Measurements from ENCODE around the gene LRRN1. TPM values are rescaled to one million over a fixed set of nuclear protein-coding genes. Genes with fewer than 3 reads are reported as not detected.

LRRN1 gene
- 0.44 TPM for total RNA-seq

GRCh38 chr3:3799173-3800079, at the start of gene LRRN1:
TSS of gene LRRN1 (plus strand) at chr3:3799431. CDS start at chr3:3844642, 45,211 bp downstream.
- peak; percentile 68 for ATAC-seq

GRCh38 chr3:3753416-3753815, 45.8 kb upstream of the LRRN1 start:
- no peak for ATAC-seq

- no peak for ATAC-seq
Observed at GRCh38 chr3:3765661-3766060, 33.6 kb upstream of the LRRN1 start.

GRCh38 chr3:3766140-3766539, 33.1 kb upstream of the LRRN1 start:
- ATAC-seq = no peak

GRCh38 chr3:3771094-3771493, 28.1 kb upstream of the LRRN1 start:
- no peak for ATAC-seq

- no peak for ATAC-seq
Observed at GRCh38 chr3:3771567-3771966, 27.7 kb upstream of the LRRN1 start.

- ATAC-seq = no peak
Observed at GRCh38 chr3:3772338-3772737, 26.9 kb upstream of the LRRN1 start.

GRCh38 chr3:3772920-3773319, 26.3 kb upstream of the LRRN1 start:
- no peak for ATAC-seq

- ATAC-seq = no peak
Observed at GRCh38 chr3:3776607-3777006, 22.6 kb upstream of the LRRN1 start.

GRCh38 chr3:3778216-3778615, 21.0 kb upstream of the LRRN1 start:
- no peak for ATAC-seq

GRCh38 chr3:3778641-3779270, 20.5 kb upstream of the LRRN1 start:
- ATAC-seq = no peak

GRCh38 chr3:3782457-3782856, 16.8 kb upstream of the LRRN1 start:
- no peak for ATAC-seq

GRCh38 chr3:3783210-3783609, 16.0 kb upstream of the LRRN1 start:
- no peak for ATAC-seq

- ATAC-seq = no peak
Observed at GRCh38 chr3:3783696-3784095, 15.5 kb upstream of the LRRN1 start.

- ATAC-seq = peak; percentile 29
Observed at GRCh38 chr3:3792391-3792790, 6.8 kb upstream of the LRRN1 start.

GRCh38 chr3:3798631-3799113, 559 bp upstream of the LRRN1 start:
- ATAC-seq = peak; percentile 26

- peak; percentile 14 for ATAC-seq
Observed at GRCh38 chr3:3800080-3800455, 837 bp downstream of the LRRN1 start.

GRCh38 chr3:3800685-3801493, 1.7 kb downstream of the LRRN1 start:
- no peak for ATAC-seq

GRCh38 chr3:3801494-3801841, 2.2 kb downstream of the LRRN1 start:
- ATAC-seq = no peak

GRCh38 chr3:3802046-3802445, 2.8 kb downstream of the LRRN1 start:
- no peak for ATAC-seq

GRCh38 chr3:3804560-3804959, 5.3 kb downstream of the LRRN1 start:
- ATAC-seq = no peak

- no peak for ATAC-seq
Observed at GRCh38 chr3:3806092-3806491, 6.9 kb downstream of the LRRN1 start.

GRCh38 chr3:3806856-3807255, 7.6 kb downstream of the LRRN1 start:
- ATAC-seq = no peak
